ENCODE measurements around the gene ADAP1.

Gene ADAP1

GRCh38 chr7:861222-861621 lies 93.3 kb downstream of the ADAP1 start:
- DNase-seq (ENCODE audit: low spot score): no peak

- DNase-seq (ENCODE audit: low spot score): no peak
Measured at GRCh38 chr7:860149-860548, 94.3 kb downstream of the ADAP1 start.

GRCh38 chr7:859359-860030 lies 95.0 kb downstream of the ADAP1 start:
- DNase-seq (ENCODE audit: low spot score): no peak

- no peak for DNase-seq (ENCODE audit: low spot score)
Measured at GRCh38 chr7:857661-858060, 96.8 kb downstream of the ADAP1 start.

- no peak for DNase-seq (ENCODE audit: low spot score)
Measured at GRCh38 chr7:856444-857095, 97.9 kb downstream of the ADAP1 start.

GRCh38 chr7:855686-856369 lies 98.7 kb downstream of the ADAP1 start:
- no peak for DNase-seq (ENCODE audit: low spot score)

GRCh38 chr7:854118-854775 lies 100.2 kb downstream of the ADAP1 start:
- no peak for DNase-seq (ENCODE audit: low spot score)

- no peak for DNase-seq (ENCODE audit: low spot score)
Measured at GRCh38 chr7:853366-854117, 100.9 kb downstream of the ADAP1 start.

GRCh38 chr7:851204-851603 lies 103.3 kb downstream of the ADAP1 start:
- no peak for DNase-seq (ENCODE audit: low spot score)

- DNase-seq (ENCODE audit: low spot score): no peak
Measured at GRCh38 chr7:849781-850180, 104.7 kb downstream of the ADAP1 start.

GRCh38 chr7:849145-849544 lies 105.3 kb downstream of the ADAP1 start:
- DNase-seq (ENCODE audit: low spot score): no peak
